HG03442 (cell line): ENCODE data around the gene PMVK.
"Not testable (repeated sequence)": the region's sequence is repeated elsewhere in the genome, so short reads cannot be mapped to it uniquely, and the experiment has no call there.

Experiments used
- ATAC-seq: cut with Tn5 transposase; IDR thresholded peaks from one replicate; pipeline ENCODE4 v1.9.1; 2021; ENCODE audit warnings: mild to moderate bottlenecking, moderate library complexity; ENCODE audit not compliant: unreplicated experiment

The PMVK gene

DNA sequence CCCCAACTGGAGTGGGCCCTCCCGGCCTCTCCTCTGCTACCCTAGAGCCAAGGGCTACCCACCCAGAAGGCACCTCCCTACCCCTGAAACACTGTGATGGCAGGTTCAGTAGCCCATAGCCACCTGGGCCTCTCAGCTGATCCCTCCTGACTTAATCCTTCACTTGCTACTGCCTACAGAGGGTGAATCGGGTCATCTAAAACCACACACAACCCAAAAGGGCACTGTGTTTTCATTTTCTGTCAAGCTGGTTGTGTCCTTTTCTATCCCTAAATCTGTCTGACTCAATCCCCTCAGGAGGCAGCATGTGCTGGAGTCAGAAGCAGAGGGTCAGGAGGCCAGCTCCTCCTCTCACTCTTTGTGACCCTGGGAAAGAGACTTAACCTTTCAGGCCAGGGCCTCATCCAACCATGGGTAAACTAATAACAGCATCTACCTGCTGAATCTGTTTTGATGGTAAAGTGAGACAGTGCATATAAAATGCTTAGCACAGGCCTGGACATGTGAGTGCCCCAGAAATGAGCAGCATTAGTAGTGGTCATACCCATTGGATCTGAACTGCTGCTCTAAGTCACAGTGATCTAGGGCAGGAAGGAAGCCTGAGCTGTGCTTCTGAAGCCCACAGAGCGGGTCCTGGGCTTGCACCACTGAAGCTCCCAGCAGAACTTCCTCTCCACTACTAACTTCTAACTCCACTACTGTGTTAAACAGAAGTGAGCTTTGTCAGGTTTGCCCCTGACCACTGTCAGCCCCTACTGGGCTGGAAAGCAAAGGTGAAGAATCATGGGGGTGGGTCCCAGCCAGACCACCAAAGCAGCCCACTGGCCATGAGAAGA, 11.0 kb downstream of the PMVK start:
- ATAC-seq, result no peak

- ATAC-seq, result no peak
Observed at GRCh38 chr1:154923695-154924094, 12.8 kb downstream of the PMVK start.

DNA sequence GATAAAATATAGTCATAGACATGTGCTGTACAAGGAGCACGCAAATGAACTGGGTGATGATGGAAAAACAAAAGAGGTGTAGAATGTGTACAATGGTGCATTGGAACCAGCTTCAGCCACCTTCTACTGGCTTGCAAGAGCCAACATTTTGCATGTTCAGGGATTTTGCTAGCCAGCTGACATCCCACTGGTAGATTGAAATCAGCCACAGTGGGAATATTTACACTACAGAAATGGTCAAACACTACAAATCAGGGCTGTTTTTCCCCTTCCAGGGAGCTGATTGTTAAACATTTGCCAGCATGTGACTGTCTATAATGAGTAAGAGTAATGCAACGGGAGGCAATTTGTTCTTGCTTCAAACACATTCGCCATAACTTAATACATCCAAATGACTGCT, 23.2 kb downstream of the PMVK start:
- ATAC-seq, result no peak

GRCh38 chr1:154912755-154913154, 23.8 kb downstream of the PMVK start:
- ATAC-seq, result no peak

- no peak for ATAC-seq
Observed at GRCh38 chr1:154911691-154912550, 24.6 kb downstream of the PMVK start.

GRCh38 chr1:154910851-154911250, 25.7 kb downstream of the PMVK start:
- ATAC-seq, result no peak

DNA sequence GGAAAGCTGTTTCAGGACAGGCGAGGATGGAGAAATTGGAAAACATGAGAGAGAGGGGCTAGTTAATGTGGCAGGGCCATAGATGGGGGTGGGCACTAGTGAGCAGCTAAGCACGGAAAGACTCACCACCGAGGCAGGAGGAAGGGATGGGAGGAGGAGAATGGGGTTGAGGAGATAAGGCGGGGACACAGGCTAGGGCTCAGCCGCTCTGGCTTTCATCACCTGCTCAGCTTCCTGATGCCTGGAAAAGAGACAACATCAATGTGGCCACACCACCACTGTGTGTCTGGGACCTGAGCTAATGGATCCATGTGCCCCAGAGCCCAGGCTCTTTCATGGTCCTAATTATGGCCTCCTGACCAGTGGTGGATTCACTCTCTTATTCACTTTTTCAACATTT, 27.6 kb downstream of the PMVK start:
- ATAC-seq, result no peak

GRCh38 chr1:154908129-154908528, 28.4 kb downstream of the PMVK start:
- not testable (repeated sequence) for ATAC-seq

DNA sequence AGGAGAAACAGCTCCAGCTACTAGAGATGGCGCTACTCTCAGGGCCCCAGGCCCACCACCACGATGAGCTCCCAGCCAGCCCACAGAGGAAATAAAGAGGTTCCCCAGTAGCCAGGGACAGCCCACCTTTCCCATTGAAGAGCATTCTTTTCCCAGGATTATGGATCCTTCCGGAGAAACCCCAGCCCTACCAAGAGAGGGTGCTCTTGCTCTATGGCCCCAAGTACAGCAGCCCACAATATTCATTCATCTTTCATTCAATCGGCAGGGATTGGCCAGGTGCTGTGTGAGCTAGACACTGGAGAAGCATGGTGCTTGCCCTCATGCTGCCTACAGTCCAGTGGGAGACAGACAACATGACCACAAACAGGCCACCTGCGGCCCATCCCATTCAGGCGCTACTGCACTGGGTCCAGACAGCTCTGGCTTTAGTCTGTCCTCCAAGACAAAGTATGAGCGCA, 29.9 kb downstream of the PMVK start:
- no peak for ATAC-seq

GRCh38 chr1:154902938-154903566, 33.5 kb downstream of the PMVK start:
- no peak for ATAC-seq

GRCh38 chr1:154901591-154901990, 34.9 kb downstream of the PMVK start:
- no peak for ATAC-seq

DNA sequence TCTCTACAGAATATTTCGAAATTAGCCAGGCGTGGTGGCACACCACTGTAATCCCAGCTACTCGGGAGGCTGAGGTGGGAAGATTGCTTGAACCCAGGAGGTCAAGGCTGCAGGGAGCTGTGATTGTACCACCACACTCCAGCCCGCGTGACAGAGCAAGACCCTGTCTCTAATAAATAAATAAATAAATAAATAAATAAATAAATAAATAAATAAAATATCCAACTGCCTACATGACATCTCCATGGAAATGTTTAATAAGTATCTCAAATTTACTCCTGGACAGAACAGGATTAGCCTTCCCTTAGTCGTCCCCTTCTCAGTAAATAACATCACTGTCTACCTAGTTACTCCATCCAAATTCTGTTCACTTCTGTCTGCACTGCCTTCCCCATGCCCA, 37.5 kb downstream of the PMVK start:
- no peak for ATAC-seq

- ATAC-seq, result no peak
Observed at GRCh38 chr1:154896771-154897286, 39.7 kb downstream of the PMVK start.

DNA sequence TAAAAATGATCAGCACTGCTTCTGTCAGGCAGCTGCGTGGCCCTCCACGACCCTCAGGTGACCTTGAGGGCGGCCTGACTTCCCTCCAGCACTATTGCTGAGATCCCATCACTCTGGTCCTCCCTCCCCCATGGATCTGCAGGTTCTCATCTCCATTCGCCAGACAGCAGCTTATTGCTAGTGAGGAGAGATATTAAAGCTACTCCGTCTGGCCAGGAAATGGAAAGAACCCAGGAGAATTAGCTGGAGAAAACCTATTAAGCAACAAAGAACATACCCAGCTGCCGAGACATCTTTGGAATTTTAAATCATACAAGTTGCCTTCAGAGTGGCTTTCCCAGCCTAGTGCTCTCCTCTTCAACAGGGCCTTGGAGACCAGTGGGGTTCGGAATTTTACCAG, 40.7 kb downstream of the PMVK start:
- no peak for ATAC-seq

DNA sequence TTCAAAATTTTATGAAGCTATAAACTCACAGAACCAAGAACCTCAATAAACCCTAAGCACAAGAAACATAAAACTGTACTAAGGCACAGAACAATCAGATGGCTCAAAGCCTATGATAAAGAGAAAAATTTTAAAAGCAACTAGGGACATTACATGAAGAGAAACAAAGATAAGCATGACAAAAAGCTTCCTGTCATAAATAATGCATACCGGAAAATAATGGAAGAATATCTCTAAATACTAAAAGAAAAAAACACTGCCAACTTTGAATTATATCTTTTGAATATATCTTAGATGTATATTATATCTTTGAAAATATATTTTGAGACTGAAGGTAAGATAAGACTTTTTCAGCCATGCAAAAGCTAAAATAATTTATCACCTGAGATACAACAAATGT, 45.1 kb downstream of the PMVK start:
- no peak for ATAC-seq

DNA sequence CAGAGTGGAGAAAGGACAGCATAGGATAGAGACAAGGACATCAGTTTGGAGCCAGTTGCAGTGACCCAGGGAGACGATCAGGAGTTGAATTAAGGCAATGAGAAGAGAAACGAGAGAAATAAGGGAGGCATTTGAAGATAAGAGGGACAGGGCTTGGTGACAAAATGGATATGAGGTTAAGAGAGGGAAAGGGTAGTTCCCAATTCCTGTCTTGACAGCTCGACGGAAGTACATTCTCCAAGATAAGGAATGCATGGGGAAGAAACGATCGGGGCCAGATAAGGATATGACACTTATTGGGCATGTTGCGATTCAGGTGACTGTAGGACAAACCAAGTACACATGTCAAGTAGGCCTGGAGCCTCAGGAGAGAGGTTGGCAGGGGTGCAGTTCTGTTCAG, 47.8 kb downstream of the PMVK start:
- ATAC-seq, result no peak

DNA sequence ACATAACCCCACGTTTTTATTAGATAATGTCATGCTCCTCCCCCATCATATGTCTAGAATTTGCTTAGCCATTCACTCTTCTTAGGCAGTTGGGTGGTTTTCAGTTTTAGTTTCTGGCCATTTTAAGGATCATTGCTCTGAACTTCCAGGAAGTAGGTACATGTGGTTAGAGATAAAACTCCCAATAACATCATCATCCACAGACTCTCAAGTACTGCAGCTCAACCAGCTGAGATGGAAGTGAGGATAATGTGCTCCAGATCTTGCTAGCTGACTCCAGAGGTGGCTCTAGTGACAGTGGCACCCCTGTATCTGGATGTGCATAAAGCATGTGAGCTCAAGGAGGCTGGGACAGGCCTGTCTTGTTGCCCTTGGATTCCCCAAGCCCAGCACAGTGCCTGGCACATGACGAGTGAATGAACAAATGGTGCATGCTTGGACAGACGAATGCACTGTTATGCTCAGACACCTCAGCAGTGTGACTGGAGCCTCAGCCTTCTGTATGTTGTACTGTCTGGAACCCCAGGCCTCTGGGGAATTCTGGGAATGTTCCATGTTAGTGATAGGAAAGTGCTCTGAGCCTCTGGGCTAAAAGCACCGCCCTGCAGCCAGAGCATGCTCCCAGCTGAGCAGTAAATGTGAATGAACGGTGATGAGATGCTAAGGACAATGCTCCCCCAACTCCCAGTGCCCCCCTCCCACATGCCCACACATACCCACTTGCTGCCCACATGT, 50.1 kb downstream of the PMVK start:
- no peak for ATAC-seq

DNA sequence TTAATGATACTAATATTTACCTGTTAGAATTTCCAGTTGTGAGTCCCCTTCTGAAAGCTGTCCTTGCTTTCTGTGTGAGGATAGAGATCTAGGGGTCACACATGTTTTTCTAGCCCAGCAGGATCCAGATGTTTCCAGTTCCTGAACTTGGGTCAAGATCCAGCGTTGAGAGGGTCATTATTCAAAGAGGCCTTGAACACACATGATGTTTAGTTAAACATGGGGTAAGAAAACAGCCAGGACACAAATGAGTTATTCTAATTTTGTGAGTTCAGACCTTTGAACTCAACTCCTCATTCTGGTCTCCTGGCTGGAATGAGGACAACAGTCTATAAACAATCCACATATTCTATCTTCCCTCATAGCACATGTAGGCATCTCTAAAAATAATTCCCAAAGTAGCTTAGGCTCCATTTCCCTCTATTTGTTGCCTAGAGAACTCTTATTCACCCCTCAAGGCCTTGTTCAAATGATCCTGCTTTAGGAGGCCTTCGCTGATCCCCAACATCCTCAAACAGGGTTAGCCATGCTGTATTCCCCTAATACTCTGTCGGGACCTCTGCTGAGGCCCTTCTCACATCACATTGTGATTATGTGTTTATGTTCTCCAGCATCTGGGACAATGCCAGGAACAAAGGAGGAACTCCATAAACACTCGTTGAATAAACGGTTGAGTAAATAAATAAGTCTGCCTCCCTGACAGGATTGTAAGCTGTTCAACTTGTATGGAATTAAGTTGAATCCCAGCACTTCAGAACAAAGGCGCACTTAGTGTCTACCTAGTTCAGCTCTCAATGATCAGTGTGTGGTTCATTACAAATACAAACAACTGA, 51.4 kb downstream of the PMVK start:
- ATAC-seq, result no peak

DNA sequence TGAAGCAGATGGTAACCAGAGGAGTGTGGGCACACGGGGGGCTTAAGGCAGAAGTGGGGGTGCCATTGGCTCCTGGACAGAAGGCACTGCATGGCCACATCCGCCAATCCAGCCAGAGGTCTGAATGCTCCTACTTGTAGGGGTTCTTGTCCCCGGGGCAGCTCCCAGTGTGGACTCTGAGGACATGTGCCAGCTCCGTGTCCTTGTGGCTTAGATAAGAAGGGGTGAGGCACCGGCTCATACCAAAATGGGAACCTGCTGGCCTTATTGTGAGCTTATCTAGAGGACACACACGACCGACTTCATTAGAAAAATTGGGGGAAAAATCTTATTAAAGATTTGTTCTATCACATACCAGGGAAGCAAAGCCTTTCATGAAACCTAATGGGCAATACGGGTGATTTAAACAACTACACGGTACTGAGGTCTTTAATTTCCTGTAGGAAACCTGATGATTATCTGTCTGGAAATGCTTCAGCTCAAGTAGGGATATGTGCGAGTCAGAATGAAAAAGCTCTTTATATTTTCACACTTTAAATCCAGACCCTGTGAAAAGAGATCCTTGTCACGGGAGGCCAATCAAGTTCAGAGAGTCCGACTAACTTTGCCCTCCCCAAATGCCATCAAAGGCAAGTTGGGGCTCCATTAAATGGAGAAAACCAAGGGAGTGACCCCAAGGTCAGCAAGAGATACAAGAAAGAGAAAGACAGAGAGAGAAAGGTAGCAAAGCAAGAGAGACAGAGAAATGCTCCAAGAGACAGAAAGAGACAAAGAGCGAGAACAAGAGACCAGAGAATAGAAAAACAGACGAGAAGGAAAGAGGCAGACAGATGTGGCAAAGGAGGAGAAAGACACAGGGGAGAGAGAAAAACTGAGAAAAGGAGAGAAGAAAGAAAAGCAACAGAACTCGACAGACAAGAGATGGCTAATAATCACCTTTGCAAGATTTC, 52.3 kb downstream of the PMVK start:
- no peak for ATAC-seq
